Skeletal muscle tissue (tissue), 4 donors: ENCODE data around the gene NCOA3. TPM values are rescaled to one million over a fixed set of nuclear protein-coding genes. Genes with fewer than 3 reads are reported as not detected.

ENCODE experiments used
- H3K27ac ChIP-seq: one replicate; pipeline ENCODE4 v1.7.0; 2013; ENCODE audit warnings: mild to moderate bottlenecking, low read depth, low read length, inconsistent platforms
- H3K27me3 ChIP-seq, 3 donors: one replicate each; pipeline ENCODE4 v1.7.0; 2013; ENCODE audit warnings: low read length in 3 of 3; ENCODE audit not compliant: control insufficient read depth in 3 of 3, insufficient read depth in 3 of 3
- H3K36me3 ChIP-seq, 3 donors: one replicate each; pipeline ENCODE4 v1.7.0; 2013; ENCODE audit warnings: low read length in 3 of 3; ENCODE audit not compliant: control insufficient read depth in 3 of 3, insufficient read depth in 3 of 3
- H3K4me1 ChIP-seq, 3 donors: one replicate each; pipeline ENCODE4 v1.7.0; 2013; ENCODE audit warnings: low read length in 3 of 3, mild to moderate bottlenecking in 3 of 3; ENCODE audit not compliant: control insufficient read depth in 3 of 3, insufficient read depth in 3 of 3
- H3K4me3 ChIP-seq, 3 donors: one replicate each; pipeline ENCODE4 v1.7.0; 2013; ENCODE audit warnings: low read length in 3 of 3
- H3K9ac ChIP-seq, 3 donors: one replicate each; pipeline ENCODE4 v1.7.0; 2013; ENCODE audit warnings: low read length in 3 of 3, mild to moderate bottlenecking in 3 of 3, moderate library complexity in 2 of 3, low read depth in 1 of 3
- H3K9me3 ChIP-seq, 3 donors: one replicate each; pipeline ENCODE4 v1.7.0; 2013; ENCODE audit warnings: low read length in 3 of 3; ENCODE audit not compliant: control insufficient read depth in 3 of 3
- total RNA-seq: library from RNA; depleted of rRNA; stranded (reverse); fragments of >200 nt; gene quantifications from one replicate; pipeline ENCODE4 v1.2.3, GENCODE V29; 2014
- donor health status: Osteomylitis.

Gene NCOA3
- total RNA-seq, 1 donor from 2014 or later, result 25.6 TPM

DNA sequence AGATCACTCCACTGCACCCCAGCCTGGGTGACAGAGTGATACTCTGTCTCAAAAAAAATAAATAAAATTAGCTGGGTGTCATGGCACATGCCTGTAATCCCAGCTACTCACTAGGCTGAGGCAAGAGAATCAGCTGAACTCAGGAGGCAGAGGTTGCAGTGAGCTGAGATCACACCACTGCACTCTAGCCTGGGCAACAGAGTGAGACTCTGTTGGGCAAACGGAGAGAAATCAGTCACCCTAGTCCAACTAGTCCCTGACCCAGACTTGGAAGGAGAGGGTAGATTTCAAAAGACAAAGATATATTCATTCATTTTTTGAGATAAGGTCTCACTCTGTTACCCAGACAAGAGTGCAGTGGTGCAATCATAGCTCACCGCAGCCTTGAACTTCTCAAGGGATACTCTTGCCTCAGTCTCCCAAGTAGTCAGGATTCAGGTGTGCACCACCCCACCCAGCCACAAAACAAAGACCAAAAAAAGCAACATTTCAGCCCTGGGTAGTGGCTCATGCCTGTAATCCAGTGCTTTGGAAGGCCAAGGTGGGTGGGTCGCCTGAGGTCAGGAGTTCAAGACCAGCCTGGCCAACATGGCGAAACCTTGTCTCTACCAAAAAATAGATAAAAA lies 26.2 kb upstream of the NCOA3 start:
- H3K9me3 ChIP-seq, result no peaks in the 10 kb centered on the region
- no peaks in the 10 kb centered on the region for H3K4me1 ChIP-seq
- no peaks in the 10 kb centered on the region for H3K36me3 ChIP-seq
- no peak overlapping the region for H3K4me3 ChIP-seq
- no peak overlapping the region for H3K27ac ChIP-seq
- H3K9ac ChIP-seq, result no peak overlapping the region
- H3K27me3 ChIP-seq, result no peaks in the 10 kb centered on the region

DNA sequence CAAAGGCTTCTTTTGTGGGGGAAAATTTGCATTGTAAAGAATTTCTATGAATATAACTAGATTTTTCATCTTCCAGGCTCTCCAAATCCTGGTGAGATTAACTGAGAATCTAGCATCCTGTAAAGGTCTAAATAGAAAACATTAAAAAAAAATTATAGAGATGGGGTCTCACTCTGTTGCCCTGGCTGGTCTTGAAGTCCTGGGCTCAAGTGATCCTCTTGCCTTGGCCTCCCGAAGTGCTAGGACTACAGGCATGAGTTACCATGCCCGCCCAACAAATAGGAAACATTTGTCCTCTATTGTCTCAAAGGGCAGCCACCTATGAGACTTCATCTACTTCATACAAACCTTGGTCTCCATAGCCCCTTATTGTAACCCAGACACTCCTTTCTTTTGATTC lies 25.2 kb upstream of the NCOA3 start:
- Histone ChIP-seq H3K4me3 (no peak overlapping the region), H3K27me3 (no peaks in the 10 kb centered on the region), H3K4me1 (no peaks in the 10 kb centered on the region), H3K36me3 (no peaks in the 10 kb centered on the region), H3K27ac (no peak overlapping the region), H3K9ac (no peak overlapping the region), H3K9me3 (no peaks in the 10 kb centered on the region)

GRCh38 chr20:47479093-47479492 lies 22.6 kb upstream of the NCOA3 start:
- H3K27me3 ChIP-seq, result no peaks in the 10 kb centered on the region
- no peak overlapping the region for H3K9ac ChIP-seq
- no peaks in the 10 kb centered on the region for H3K9me3 ChIP-seq
- no peak overlapping the region for H3K4me3 ChIP-seq
- no peaks in the 10 kb centered on the region for H3K36me3 ChIP-seq
- H3K4me1 ChIP-seq, result no peaks in the 10 kb centered on the region
- no peak overlapping the region for H3K27ac ChIP-seq

GRCh38 chr20:47479506-47479905 lies 22.2 kb upstream of the NCOA3 start:
- no peaks in the 10 kb centered on the region for H3K27me3 ChIP-seq
- H3K4me3 ChIP-seq, result no peak overlapping the region
- no peak overlapping the region for H3K9ac ChIP-seq
- H3K9me3 ChIP-seq, result no peaks in the 10 kb centered on the region
- H3K4me1 ChIP-seq, result no peaks in the 10 kb centered on the region
- H3K27ac ChIP-seq, result no peak overlapping the region
- H3K36me3 ChIP-seq, result no peaks in the 10 kb centered on the region

- H3K27ac ChIP-seq, result no peak overlapping the region
- no peak overlapping the region for H3K9ac ChIP-seq
- no peaks in the 10 kb centered on the region for H3K4me1 ChIP-seq
- no peaks in the 10 kb centered on the region for H3K9me3 ChIP-seq
- H3K4me3 ChIP-seq, result no peak overlapping the region
- H3K36me3 ChIP-seq, result no peaks in the 10 kb centered on the region
- no peaks in the 10 kb centered on the region for H3K27me3 ChIP-seq
These were observed 21.4 kb upstream of the NCOA3 start for GRCh38 chr20:47480239-47480638.

DNA sequence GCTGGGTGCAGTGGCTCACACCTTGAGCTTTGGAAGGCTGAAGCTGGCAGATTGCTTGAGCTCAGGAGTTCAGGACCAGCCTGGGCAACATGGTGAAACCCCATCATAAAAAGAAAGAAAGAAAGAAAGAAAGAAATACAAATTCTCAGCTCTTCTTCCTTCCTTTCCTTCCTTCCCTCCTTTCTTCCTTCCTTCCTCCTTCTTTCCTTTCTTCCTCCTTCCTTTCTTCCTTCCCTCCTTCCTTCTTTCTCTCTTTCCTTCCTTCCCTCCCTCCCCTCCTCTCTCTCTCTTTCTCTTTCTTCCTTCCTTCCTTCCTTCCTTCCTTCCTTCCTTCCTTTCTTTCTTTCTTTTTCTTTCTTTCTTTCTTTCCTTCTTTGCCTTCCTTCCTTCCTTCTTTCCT lies 21.0 kb upstream of the NCOA3 start:
- Histone ChIP-seq H3K9me3 (no peaks in the 10 kb centered on the region), H3K9ac (no peak overlapping the region), H3K36me3 (no peaks in the 10 kb centered on the region), H3K27me3 (no peaks in the 10 kb centered on the region), H3K27ac (no peak overlapping the region), H3K4me1 (no peaks in the 10 kb centered on the region), H3K4me3 (no peak overlapping the region)

DNA sequence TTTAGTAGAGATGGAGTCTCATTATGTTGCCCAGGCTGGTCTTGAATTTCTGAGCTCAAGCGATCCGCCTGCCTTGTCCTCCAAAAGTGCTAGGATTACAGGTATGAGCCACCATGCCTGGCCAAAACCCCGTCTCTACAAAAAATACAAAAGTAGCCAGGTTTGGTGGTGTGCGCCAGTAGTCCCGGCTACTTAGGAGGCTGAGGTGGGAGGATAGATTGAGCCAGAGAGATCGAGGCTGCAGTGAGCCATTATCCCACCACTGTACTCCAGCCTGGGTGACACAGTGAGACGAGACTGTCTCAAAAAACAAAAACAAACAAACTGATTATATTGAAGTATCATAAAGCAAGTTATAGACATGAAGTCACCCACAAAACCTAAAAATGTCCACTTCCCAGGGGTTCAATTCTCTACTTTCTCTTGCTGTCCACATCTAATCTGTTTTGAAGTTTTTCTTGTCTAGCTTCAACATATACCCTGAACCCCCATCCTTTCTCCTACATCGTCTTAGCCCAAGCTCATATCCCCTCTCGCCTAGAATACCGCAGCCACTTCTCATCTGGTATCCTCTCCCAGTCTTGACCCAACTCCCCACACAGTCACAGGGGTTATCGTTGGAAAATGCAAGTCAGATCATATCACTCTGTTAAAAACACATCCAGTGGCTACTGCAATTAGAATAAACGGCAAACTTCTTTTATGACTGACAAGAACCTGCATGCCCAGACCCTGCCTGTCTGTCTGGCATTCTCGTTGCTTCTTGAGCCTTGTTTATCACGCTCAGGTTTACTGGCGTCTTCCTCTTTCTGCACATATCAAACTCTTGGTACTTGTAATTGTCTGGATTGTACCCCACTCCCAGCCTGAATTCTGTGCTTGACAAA lies 20.1 kb upstream of the NCOA3 start:
- Histone ChIP-seq H3K36me3 (no peaks in the 10 kb centered on the region), H3K9ac (no peak overlapping the region), H3K9me3 (no peaks in the 10 kb centered on the region), H3K27ac (no peak overlapping the region), H3K27me3 (no peaks in the 10 kb centered on the region), H3K4me3 (no peak overlapping the region), H3K4me1 (no peaks in the 10 kb centered on the region)

DNA sequence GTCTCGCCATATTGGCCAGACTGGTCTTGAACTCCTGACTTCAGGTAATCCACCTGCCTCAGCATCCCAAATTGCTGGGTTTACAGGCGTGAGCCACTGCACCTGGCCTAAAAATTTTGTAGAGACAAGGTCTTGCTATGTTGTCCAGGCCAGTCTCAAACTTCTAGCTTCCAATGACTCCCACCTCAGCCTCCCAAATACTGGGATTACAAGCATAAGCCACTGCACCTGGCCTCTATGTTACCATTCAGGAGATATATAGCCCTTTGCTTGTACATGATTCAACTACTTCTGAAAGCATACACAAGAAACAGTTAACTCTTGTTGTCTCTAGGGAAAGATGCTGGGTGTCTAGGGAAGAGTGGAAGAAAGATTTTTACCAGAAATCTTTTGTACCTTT lies 19.0 kb upstream of the NCOA3 start:
- H3K36me3 ChIP-seq, result no peaks in the 10 kb centered on the region
- H3K4me3 ChIP-seq, result no peak overlapping the region
- no peaks in the 10 kb centered on the region for H3K27me3 ChIP-seq
- H3K27ac ChIP-seq, result no peak overlapping the region
- no peak overlapping the region for H3K9ac ChIP-seq
- H3K9me3 ChIP-seq, result no peaks in the 10 kb centered on the region
- peaks cover 0 to 2% (median 0%) of the 10 kb centered on the region in 3 donors for H3K4me1 ChIP-seq

- Histone ChIP-seq H3K27ac (no peak overlapping the region), H3K4me3 (no peak overlapping the region), H3K9ac (no peak overlapping the region), H3K4me1 (peaks cover 0 to 2% (median 0%) of the 10 kb centered on the region in 3 donors), H3K27me3 (no peaks in the 10 kb centered on the region), H3K36me3 (no peaks in the 10 kb centered on the region), H3K9me3 (no peaks in the 10 kb centered on the region)
These were observed 17.4 kb upstream of the NCOA3 start for GRCh38 chr20:47484303-47484702.

GRCh38 chr20:47487175-47487917 lies 14.3 kb upstream of the NCOA3 start:
- Histone ChIP-seq H3K9ac (no peak overlapping the region), H3K27me3 (no peaks in the 10 kb centered on the region), H3K9me3 (no peaks in the 10 kb centered on the region), H3K36me3 (no peaks in the 10 kb centered on the region), H3K4me3 (no peak overlapping the region), H3K4me1 (peaks cover 0 to 2% (median 0%) of the 10 kb centered on the region in 3 donors), H3K27ac (no peak overlapping the region)
